HG03139 (cell line): ENCODE measurements around the gene MEGF6.

ENCODE experiments used
- ATAC-seq: cut with Tn5 transposase; IDR thresholded peaks from one replicate; pipeline ENCODE4 v1.9.1; 2021; ENCODE audit not compliant: unreplicated experiment

Gene MEGF6

DNA sequence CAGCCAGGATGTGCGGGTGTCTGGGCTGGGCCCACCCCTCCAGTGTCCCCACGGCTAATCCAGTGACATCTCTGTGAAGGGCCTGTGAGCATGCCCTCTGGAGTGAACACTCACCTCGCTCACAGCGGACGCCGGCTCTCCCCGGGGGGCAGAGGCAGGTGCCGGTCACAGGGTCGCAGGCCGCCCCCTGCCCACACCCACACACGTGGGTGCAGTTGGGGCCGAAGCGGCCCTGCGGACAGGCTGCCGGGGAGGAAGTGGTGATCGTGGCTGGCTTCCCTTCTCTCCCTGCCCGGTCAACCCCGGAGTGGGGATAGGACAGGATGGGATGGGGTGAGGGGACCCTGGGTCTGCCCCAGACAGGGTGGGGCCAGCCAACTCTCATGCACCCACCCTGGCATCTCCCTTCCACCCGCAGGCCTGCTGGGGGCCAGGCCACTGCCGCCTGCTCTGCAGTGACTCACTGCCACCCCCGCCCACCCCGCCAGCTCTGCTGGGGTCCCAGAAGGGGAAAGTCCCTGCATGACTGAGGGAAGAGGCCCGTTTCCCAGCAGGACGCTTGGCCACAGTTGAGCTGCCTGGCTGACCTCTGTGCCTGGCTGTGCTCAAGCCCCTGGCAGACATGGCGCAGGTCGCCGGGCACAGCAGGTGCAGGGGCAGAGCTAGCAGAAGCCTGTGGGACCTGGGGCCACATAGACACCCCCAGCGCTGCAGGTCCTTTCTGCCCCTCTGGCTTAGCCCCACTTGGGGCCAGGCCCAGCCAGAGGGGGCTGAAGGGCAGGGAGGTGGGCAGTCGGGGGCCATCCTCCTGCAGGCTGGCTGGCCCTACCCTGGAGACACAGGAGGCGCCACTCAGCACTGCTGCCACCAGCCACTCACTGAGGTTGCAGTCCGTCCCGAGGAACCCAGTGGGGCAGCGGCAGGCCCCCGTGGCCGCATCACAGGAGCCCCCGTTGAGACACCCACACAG lies 115.2 kb downstream of the MEGF6 start:
- ATAC-seq: no peak

DNA sequence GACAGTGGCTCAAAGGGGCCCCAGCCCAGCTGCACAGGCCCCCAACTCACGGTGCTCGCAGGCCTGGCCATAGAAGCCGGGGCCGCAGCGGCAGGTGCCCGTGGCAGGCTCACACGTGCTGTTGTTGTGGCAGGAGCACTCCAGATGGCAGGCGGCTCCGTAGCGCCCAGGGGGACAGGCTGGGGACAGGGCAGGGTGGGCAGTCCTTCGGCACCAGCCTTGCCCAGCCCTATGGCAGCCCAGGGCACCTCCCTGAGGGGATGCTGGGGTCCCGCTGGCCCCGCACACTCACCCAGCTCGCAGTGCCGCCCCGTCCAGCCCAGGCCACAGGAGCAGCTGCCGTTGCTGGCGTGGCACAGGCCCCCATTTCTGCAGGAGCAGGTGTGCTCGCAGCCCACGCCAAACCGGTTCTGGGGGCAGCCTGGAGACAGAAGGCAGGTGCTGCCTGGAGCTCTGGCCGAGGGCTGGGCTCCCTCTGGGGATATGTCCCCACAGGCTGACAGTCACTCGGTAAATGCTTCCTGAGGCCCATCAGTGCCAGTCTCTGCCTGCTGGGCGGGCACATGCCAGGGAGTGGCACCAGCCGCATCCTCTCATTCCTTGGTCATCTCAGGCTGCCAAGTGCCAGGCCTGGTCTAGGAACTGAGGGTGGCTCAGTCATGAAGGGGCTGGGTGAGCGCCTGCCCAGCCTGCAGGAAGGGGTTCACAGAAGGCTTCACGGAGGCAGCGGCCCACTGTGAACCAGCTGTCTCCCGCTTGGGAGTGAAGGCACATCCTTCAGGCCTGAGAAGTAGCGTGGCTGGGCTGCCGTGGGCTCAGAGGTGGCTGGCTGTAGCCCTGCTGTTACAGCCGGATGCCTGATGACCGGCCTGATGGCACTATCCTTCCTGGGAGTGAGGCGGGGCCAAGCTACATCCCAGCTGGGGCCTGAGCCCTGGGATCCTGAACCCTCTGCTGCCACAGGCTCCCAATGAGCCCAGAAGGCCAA lies 116.7 kb downstream of the MEGF6 start:
- no peak for ATAC-seq

- ATAC-seq: no peak
Measured at GRCh38 chr1:3492545-3493246, 118.6 kb downstream of the MEGF6 start.

DNA sequence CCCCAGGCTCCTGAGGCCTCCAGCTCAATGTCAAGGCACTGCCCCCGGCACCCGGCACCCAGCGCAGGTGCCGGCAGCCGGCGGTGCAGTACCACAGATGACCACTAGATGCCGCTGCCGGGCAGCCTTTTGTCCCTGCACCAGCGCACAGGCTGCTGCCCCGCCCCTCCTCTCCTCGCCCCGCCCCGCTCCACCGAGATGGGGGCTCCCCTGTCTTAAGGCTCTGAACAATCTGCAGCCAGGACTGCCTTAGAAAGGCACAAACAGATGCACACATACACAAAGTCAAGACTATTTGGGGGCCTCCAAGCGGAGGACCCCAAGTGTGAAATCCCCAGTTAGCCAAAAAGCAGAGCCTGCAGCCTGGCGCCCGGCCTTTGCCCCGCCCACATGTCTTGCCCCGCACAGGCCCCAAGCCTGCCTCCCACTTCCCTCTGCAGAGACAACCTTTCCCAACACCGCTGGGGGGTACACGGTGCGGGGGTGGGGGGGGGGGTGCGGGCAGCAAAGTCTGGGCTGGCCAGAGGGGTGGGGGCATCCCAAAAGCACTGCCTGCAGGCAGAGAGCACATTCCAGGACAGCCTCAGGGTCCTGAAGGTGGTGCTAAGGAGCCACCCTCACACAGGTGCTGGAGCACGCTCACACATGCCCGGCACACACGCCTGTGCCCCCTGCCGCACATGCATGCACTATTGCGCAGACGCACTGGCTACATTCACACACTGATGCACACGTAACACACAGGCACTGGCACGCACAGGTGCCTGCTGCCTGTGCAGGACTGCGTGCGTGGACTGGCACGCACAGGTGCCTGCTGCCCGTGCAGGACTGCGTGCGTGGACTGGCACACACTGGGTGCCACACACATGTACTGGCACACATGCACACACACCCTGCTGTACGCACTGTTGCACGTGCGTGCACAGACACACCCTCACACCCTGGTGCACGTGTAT lies 119.7 kb downstream of the MEGF6 start:
- no peak for ATAC-seq

- no peak for ATAC-seq
Measured at GRCh38 chr1:3490046-3490745, 121.1 kb downstream of the MEGF6 start.

GRCh38 chr1:3488432-3488831 lies 122.9 kb downstream of the MEGF6 start:
- no peak for ATAC-seq

GRCh38 chr1:3485016-3485415 lies 126.3 kb downstream of the MEGF6 start:
- ATAC-seq: no peak

DNA sequence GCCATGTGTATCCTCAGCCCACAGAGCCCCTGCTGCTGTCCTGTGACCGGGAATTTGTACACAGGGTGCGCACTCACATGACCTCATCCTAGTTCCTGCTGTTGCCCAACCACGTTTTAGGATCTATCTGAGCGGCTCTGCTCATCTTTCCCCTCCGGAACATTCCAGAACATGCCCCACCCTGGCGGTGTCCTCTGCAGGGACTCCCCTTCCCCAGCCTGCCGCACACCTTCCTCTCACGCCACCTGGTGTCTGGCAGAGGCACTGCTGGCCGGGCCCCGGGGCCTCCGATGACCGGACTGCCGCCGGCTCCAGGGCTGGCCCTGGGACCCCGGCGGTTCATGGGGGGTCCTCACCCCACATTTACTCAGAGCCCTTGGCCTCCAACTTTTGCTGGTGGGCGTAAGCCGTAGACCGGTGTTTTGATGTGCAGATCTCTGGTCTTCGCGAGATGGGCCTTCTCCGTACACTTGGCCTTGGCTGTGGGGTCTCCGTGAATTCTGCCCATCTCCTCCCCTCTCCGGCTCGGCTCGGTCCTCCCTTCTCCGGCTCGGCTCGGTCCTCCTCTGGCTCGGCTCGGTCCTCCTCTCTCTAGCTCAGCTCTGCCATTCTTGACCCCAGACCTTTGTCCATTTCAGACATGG lies 127.4 kb downstream of the MEGF6 start:
- no peak for ATAC-seq

- no peak for ATAC-seq
Measured at GRCh38 chr1:3483380-3483779, 127.9 kb downstream of the MEGF6 start.

- ATAC-seq: no peak
Measured at GRCh38 chr1:3482378-3482849, 128.9 kb downstream of the MEGF6 start.

GRCh38 chr1:3481836-3482375 lies 129.4 kb downstream of the MEGF6 start:
- no peak for ATAC-seq

- ATAC-seq: no peak
Measured at GRCh38 chr1:3481046-3481445, 130.3 kb downstream of the MEGF6 start.

DNA sequence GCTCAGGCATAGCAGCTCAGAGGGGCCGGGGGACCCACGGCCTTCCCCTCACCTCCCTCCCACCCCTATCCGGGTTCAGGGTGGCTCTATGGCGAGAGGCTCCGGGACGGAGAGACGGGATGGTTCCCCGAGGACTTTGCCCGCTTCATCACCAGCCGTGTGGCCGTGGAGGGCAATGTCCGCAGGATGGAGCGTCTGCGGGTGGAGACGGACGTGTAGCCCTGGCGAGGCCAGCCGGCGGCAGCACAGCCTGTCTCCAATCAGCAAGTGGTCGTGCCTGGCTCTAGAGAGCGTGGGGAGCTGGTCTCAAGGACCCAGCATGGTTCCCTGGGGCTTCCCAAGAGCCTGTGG lies 131.0 kb downstream of the MEGF6 start:
- ATAC-seq: no peak

GRCh38 chr1:3479511-3480368 lies 131.6 kb downstream of the MEGF6 start:
- no peak for ATAC-seq

GRCh38 chr1:3478187-3478586 lies 133.1 kb downstream of the MEGF6 start:
- no peak for ATAC-seq

- ATAC-seq: no peak
Measured at GRCh38 chr1:3477241-3477995, 133.9 kb downstream of the MEGF6 start.

GRCh38 chr1:3476666-3477065 lies 134.6 kb downstream of the MEGF6 start:
- no peak for ATAC-seq
